Hematopoietic multipotent progenitor cell treated with erythropoietin and hydrocortisone succinate and interleukin-3 and kit ligand, for 15 days (in vitro differentiated cells): ENCODE results near the gene SLC35F1.

Source experiments
- DNase-seq: peaks from one replicate; pipeline ENCODE4 v3.0.0-alpha.2; 2015; ENCODE audit warnings: low spot score

The SLC35F1 gene

GRCh38 chr6:118197539-118197938 is 290.5 kb downstream of the SLC35F1 start:
- no peak for DNase-seq

- no peak for DNase-seq
Observed at GRCh38 chr6:118198746-118199145, 291.7 kb downstream of the SLC35F1 start.

DNA sequence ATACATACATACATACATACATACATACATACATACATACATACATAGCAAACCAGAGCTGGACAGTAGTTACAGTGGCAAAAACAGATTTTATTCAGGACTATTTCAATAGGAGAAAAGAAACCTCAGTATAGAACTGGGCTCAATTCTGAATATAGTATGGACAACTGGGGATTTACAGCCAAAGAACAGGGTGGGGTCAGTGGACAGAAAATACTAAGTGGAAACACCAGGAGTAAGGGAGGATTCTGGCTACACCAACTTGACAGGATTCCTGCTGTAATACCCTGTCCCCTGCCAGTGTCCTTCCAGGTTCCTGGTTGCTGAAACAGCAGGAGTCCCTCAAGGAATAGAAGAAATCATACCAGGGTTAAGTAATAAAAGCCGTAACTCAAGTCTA is 293.1 kb downstream of the SLC35F1 start:
- no peak for DNase-seq

GRCh38 chr6:118202517-118202916 is 295.5 kb downstream of the SLC35F1 start:
- DNase-seq = no peak

DNA sequence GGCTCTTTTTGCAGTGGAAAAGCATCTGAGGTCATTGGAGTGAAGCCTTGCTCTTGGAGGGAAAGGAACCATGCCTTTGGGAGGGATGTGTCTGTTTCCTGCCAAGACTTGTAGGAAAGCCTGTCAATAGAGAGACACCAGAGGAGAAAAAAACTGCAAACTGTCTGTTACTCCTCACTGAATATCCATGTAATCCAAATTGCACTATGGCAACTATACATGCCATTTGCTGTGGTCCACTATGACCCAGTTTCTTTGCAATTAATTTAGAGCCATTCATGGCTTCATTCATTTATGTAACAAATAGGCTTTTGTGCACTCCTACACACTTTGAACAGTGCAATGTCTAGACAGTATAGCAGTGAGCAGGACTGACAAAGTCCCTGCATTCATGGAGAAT is 296.5 kb downstream of the SLC35F1 start:
- DNase-seq = no peak

DNA sequence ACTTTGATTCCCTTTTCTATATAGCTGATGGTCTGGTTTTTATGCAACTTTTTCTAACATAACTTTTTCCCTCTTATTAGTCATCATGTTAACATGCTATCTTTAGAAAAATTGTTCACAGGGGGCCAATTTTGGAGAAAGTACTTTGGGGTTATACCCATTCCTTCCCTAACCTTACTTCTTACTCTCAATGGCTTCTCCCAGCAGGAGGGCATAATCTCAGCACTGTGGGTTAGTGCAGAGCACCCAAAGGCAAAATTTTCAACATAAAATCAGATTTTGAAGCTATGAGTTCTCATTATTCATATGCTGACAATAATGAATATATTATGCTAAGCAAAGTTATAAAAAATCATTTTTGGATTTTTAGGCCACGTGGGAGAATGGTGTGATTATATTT is 299.2 kb downstream of the SLC35F1 start:
- DNase-seq = no peak

DNA sequence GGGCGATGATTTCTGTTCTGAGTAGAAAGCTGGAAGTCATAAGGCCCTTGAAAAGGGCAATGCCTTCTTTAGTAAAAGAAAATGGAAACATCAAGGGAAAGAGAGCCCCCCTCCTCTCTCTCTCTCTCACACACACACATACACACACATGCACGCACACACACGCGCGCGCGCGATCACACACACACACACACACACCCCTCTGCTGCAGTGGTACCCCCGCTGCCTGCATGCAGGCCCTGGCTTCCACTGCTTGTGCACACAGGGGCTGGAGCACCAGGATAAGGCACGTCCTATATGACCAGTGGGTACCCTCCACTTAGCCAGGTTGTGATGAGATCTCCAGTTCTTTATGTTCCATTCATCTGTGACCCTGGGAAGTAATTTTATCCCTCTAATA is 300.9 kb downstream of the SLC35F1 start:
- DNase-seq = no peak

GRCh38 chr6:118212451-118213173 is 305.5 kb downstream of the SLC35F1 start:
- no peak for DNase-seq

- no peak for DNase-seq
Observed at GRCh38 chr6:118215269-118215668, 308.2 kb downstream of the SLC35F1 start.

DNA sequence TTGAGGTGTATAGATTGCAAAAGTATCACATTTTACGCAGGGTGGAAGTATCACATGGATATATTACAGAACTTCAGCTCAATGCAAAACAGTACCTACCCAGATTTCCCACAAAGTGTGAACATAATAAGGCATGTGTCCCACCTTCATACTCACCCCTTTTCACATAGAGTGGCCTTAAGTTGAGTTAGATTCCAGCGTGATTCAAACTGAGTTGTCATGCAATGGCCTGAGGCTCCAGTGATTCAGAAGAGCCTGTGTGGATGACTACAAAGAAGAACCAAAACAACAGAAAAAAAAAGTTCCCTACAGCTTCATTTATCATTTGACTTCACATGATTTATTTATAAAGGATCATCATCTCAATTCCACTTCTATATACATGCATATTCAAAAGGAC is 309.7 kb downstream of the SLC35F1 start:
- DNase-seq = no peak

DNA sequence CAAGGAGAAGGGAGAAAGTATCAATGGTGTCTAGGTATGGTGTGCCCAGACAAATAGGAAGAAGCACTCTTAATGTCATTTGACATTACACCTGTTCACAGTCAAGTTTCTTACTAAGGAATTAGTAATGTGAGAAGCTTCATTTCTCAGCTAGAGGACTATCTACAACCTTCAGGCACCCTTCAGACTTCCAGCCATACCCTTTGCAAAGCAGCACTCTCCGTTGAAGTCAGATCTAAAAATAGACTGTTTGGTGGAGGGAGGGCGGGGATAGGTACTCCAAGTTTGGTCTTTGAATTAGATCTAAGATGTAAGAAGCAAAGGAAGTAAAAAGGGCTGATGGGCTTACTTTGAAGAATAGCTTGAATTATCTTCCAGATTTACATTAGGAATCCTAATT is 311.1 kb downstream of the SLC35F1 start:
- no peak for DNase-seq

DNA sequence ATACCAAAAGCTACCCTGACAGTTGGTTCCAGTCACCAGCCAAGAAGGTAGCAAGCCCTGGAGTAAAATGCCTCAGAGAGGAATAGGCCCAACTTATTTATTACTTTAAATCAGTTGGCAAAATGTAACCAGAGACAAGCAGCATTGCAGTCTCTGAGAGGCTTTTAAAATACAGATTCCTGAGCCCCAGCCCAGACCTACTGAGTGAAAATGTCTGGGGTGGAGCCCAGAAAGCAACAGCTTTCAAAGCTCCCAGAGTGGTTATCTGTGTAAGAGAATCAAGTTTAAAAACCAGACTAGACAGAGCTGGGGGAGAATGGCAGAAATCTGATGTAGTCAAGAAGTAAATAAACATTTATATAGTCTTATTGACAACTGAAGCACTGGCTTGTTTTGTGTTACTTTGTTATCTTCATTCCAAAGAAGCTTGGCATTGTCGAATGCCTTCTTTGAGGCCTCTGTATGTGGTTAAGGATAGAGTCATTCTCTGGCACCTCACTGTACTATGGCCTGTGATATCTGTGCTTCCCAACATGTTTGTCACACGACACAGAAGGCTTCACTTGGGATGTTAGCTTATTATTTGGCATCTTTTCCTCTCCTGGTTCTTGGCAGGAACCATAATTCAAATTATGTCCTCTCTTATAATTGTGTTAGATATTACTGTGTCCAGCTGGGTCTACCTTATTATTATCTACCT is 313.5 kb downstream of the SLC35F1 start:
- DNase-seq = no peak

DNA sequence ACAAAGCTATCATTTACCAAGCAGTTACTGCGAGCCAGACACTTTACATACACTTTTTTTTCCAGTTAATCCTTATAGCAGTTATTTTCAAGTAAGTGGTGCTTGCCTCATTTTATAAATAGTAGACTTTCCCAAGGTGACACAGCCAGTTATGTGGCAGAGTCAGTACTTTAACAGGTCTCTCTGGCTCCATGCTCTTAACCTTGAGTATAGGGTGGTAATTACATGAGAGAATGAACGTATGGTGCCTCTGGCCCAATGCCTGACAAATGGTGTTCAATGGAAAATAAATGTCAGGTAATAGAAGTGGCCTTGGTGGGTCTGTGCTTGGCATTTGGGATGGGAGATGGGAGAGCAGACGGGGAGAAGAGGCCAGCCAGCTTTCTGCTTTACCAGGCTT is 316.3 kb downstream of the SLC35F1 start:
- DNase-seq = no peak

- DNase-seq = no peak
Observed at GRCh38 chr6:118228886-118229285, 321.8 kb downstream of the SLC35F1 start.

GRCh38 chr6:118240878-118241528 is 333.9 kb downstream of the SLC35F1 start:
- no peak for DNase-seq

DNA sequence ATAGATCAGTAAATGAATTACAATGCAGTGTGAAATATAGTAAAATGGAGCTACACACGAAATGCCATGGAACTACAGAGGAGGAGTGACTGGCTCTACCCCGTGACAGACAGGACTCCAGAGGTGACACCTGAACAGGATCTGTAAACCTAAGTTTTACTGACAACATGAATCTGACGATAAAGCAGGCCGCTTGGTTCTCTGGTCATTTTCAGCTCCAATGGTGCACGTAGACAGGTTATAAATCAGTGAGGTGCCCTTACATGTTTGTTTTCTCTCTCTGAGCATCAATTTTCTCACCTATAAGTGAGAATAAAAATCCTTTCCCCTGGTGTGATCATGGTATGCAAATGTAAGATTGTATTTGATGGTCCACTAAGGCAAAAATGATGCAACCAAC is 339.3 kb downstream of the SLC35F1 start:
- DNase-seq = no peak

- no peak for DNase-seq
Observed at GRCh38 chr6:118248171-118248570, 341.1 kb downstream of the SLC35F1 start.

DNA sequence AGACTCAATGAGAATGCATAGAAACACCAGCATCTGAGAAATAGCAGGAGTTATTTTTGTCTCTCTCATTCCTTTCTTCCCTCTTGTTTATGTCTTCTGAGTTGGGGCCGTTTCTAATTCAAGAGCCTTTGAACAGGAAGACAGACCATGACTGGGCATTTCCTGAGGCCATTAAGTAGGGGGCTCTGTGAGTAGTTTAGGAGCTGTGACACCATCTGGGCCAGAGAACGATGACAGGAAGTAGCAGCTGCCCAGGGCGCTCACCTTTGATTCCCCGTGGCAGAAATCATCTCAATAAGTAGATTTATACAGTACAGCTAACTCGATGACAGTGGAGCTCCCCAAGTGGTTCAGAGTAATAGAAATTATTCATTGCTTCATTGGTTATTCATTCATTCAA is 342.6 kb downstream of the SLC35F1 start:
- DNase-seq = no peak

- DNase-seq = no peak
Observed at GRCh38 chr6:118252474-118252873, 345.4 kb downstream of the SLC35F1 start.

DNA sequence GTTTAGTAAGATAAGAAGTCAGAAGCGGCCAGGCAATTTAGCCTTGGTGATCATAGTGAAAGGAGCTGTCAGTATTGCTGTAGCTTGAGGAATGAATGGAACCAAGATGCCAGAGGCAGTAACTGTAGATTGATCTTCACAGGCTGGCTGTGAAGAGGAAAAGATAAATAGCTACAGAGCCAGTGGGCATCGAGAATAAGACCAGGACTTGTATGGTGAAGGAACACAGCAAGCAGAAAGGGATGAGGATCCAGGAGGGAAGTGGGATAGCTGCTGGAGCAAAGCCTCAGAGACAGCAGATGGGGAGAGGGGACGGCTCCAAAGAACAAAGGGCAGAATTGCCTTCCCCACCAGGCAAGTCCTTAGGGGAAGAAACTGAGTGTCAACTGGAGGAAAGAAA is 346.7 kb downstream of the SLC35F1 start:
- DNase-seq = no peak

DNA sequence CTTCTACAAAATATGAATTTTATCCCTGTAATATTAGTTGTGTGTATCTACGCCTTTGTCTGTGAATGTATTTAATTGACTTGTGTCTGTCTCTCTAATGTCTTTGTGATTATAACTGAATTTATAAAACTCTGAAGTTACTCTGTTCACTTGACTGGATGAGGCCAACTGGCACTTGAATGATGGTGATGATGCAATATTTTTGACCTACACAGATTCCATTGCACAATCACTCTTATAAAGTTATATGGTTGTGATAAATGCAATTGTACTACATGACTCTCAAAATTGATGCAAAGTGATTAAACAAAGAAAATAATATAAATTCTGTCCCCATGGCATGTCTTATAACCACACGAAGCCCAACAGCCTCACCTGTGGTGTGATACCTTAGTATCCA is 353.8 kb downstream of the SLC35F1 start:
- no peak for DNase-seq

GRCh38 chr6:118263921-118264486 is 356.9 kb downstream of the SLC35F1 start:
- no peak for DNase-seq

- DNase-seq = no peak
Observed at GRCh38 chr6:118269659-118270058, 362.6 kb downstream of the SLC35F1 start.
